Keratinocyte (primary cell): ENCODE results near the gene TRABD2B. TPM values are rescaled to one million over a fixed set of nuclear protein-coding genes. Genes with fewer than 3 reads are reported as not detected.

Experiments
- DNase-seq: peaks from one replicate; pipeline ENCODE4 v3.0.0-alpha.2; 2011; ENCODE audit warnings: low read depth, missing footprints, low spot score
- FAIRE-seq: peaks from 2 replicates; lab custom pipeline; 2011; peaks lifted over from hg19 to GRCh38; lab: Jason Lieb, UNC
- H2AFZ ChIP-seq: 2 replicates; pipeline ENCODE4 v1.6.0; 2012; ENCODE audit warnings: low read length, control low read depth, inconsistent platforms; ENCODE audit not compliant: control insufficient read depth
- H3K27ac ChIP-seq: 2 replicates; pipeline ENCODE4 v1.5.1; 2011; ENCODE audit warnings: low read length; ENCODE audit not compliant: control insufficient read depth, insufficient read depth
- H3K27me3 ChIP-seq: 3 replicates; pipeline ENCODE4 v1.6.0; 2011; ENCODE audit warnings: low read length; ENCODE audit not compliant: control insufficient read depth, insufficient read depth; ENCODE audit errors: extremely low read depth
- H3K36me3 ChIP-seq, 2 experiments: 2 replicates in 1 of 2; 3 replicates in 1 of 2; pipeline ENCODE4 v1.5.1; 2011; ENCODE audit warnings: low read length in 2 of 2, mild to moderate bottlenecking in 1 of 2; ENCODE audit not compliant: control insufficient read depth in 2 of 2, insufficient read depth in 2 of 2; ENCODE audit errors: extremely low read depth in 1 of 2
- H3K4me1 ChIP-seq: 3 replicates; pipeline ENCODE4 v1.5.1; 2011; ENCODE audit warnings: low read length; ENCODE audit not compliant: control insufficient read depth, insufficient read depth; ENCODE audit errors: extremely low read depth
- H3K4me2 ChIP-seq: 3 replicates; pipeline ENCODE4 v1.6.0; 2011; ENCODE audit warnings: low read depth, low read length; ENCODE audit not compliant: control insufficient read depth, insufficient read depth; ENCODE audit errors: extremely low read depth
- H3K4me3 ChIP-seq, 3 experiments: fragments of 200-600 bp in 1 of 3; sonication (generic) in 1 of 3; 2 replicates in 2 of 3; 3 replicates in 1 of 3; pipeline ENCODE4 v1.5.1; 2011 to 2016; ENCODE audit warnings: low read length in 3 of 3, mild to moderate bottlenecking in 3 of 3, control low read depth in 2 of 3, inconsistent platforms in 1 of 3, low read depth in 1 of 3, mixed read lengths in 1 of 3, mixed run types in 1 of 3, moderate library complexity in 1 of 3; ENCODE audit not compliant: control insufficient read depth in 2 of 3, insufficient read depth in 2 of 3; ENCODE audit errors: extremely low read depth in 1 of 3
- H3K79me2 ChIP-seq: 2 replicates; pipeline ENCODE4 v1.6.0; 2012; ENCODE audit warnings: low read length; ENCODE audit not compliant: control insufficient read depth, insufficient read depth
- H3K9ac ChIP-seq: 3 replicates; pipeline ENCODE4 v1.6.0; 2011; ENCODE audit warnings: low read length; ENCODE audit not compliant: control insufficient read depth, insufficient read depth; ENCODE audit errors: extremely low read depth
- H3K9me1 ChIP-seq: 3 replicates; pipeline ENCODE4 v1.6.0; 2011; ENCODE audit warnings: low read length; ENCODE audit not compliant: control insufficient read depth, insufficient read depth; ENCODE audit errors: extremely low read depth
- H3K9me3 ChIP-seq: 2 replicates; pipeline ENCODE4 v1.5.1; 2012; ENCODE audit warnings: low read depth, low read length; ENCODE audit not compliant: control insufficient read depth
- H4K20me1 ChIP-seq: 3 replicates; pipeline ENCODE4 v1.6.0; 2011; ENCODE audit warnings: low read length; ENCODE audit not compliant: control insufficient read depth, insufficient read depth; ENCODE audit errors: extremely low read depth
- CTCF ChIP-seq, 3 experiments: IDR thresholded peaks in 1 of 3; conservative IDR thresholded peaks in 1 of 3; optimal IDR thresholded peaks in 1 of 3; 2 replicates in 2 of 3; 3 replicates in 1 of 3; pipeline versions ENCODE3 to v1.5.1; 2011; ENCODE audit warnings: low read length in 3 of 3, mild to moderate bottlenecking in 3 of 3, moderate library complexity in 2 of 3, control low read depth in 1 of 3, inconsistent platforms in 1 of 3; ENCODE audit not compliant: insufficient read depth in 2 of 3; ENCODE audit errors: extremely low read depth in 1 of 3
- EZH2 ChIP-seq: IDR thresholded peaks from one replicate; pipeline ENCODE4 v1.6.1; 2012; ENCODE audit warnings: inconsistent platforms, mild to moderate bottlenecking, low read length, moderate library complexity
- dilution Hi-C: fragments of 300-500 bp; cut with MboI; formaldehyde crosslinking; loops from one replicate; pipeline ENCODE4 v1.7.0; 2020; ENCODE audit warnings: low sequenced_read_pairs; ENCODE audit not compliant: extremely low pct_ligation_motif_present
- polyA plus RNA-seq, 5 experiments: library from polyadenylated mRNA; depleted of rRNA in 3 of 5; stranded (reverse) in 3 of 5; stranded (forward) in 1 of 5; unstranded in 1 of 5; fragments of >200 nt; gene quantifications; 1 replicate in 1 of 5; 2 replicates in 3 of 5; 3 replicates in 1 of 5; pipeline versions ENCODE4 v1.2.1 to v1.2.3, GENCODE V29; 2011 to 2012; ENCODE audit warnings: missing spikeins in 2 of 5, low read depth in 1 of 5, low replicate concordance in 1 of 5

The TRABD2B gene
- polyA plus RNA-seq, 1 donor (not counting 4 experiments of a cell fraction or from before 2014, with no cell fraction given), result 0.13 TPM

- Histone ChIP-seq H3K4me3 (no peak overlapping the region), H3K27ac (peak overlapping the region; percentile 15), H2AFZ (no peak overlapping the region), H3K27me3 (no peaks in the 10 kb centered on the region), H3K36me3 (no peaks in the 10 kb centered on the region), H3K9ac (no peak overlapping the region), H3K4me2 (peak overlapping the region; percentile 27), H3K4me1 (peaks cover 13% of the 10 kb centered on the region), H4K20me1 (no peaks in the 10 kb centered on the region), H3K79me2 (no peaks in the 10 kb centered on the region), H3K9me1 (no peaks in the 10 kb centered on the region), H3K9me3 (no peaks in the 10 kb centered on the region)
- DNase-seq (no peak), FAIRE-seq (peak; percentile 23)
- dilution Hi-C loops, result no loop called here
- TF ChIP-seq EZH2, result no peak
- no peak for TF ChIP-seq CTCF (optimal IDR thresholded peaks at IDR 0.05 in 1 of 3, IDR thresholded peaks at IDR 0.05 in 1 of 3, conservative IDR thresholded peaks at IDR 0.05 in 1 of 3; ENCODE audit: extremely low read depth in 1 of 3, insufficient read depth in 2 of 3, low read length in 3 of 3)
Observed at GRCh38 chr1:48026701-48027532, 29.7 kb upstream of the TRABD2B start.

- H3K4me1 ChIP-seq, result peaks cover 13% of the 10 kb centered on the region
- H3K27me3 ChIP-seq, result no peaks in the 10 kb centered on the region
- peak overlapping the region; percentile 32 for H3K27ac ChIP-seq
- no peak overlapping the region for H2AFZ ChIP-seq
- DNase-seq, result peak; percentile 65
- no peak overlapping the region for H3K4me3 ChIP-seq
- peak overlapping the region; percentile 28 for H3K4me2 ChIP-seq
- H3K9me1 ChIP-seq, result no peaks in the 10 kb centered on the region
- peak; percentile 89 for FAIRE-seq
- H4K20me1 ChIP-seq, result no peaks in the 10 kb centered on the region
- dilution Hi-C loops, result no loop called here
- H3K79me2 ChIP-seq, result no peaks in the 10 kb centered on the region
- TF ChIP-seq CTCF (optimal IDR thresholded peaks at IDR 0.05 in 1 of 3, IDR thresholded peaks at IDR 0.05 in 1 of 3, conservative IDR thresholded peaks at IDR 0.05 in 1 of 3; ENCODE audit: extremely low read depth in 1 of 3, insufficient read depth in 2 of 3, low read length in 3 of 3) (no peak), EZH2 (no peak)
- H3K9me3 ChIP-seq, result no peaks in the 10 kb centered on the region
- H3K9ac ChIP-seq, result no peak overlapping the region
- no peaks in the 10 kb centered on the region for H3K36me3 ChIP-seq
Observed at GRCh38 chr1:48026275-48026674, 29.1 kb upstream of the TRABD2B start.
